IPS-18a (cell line): ENCODE measurements around the gene HLA-DRB1.
"Not testable (repeated sequence)": the region's sequence is repeated elsewhere in the genome, so short reads cannot be mapped to it uniquely, and the experiment has no call there.

ENCODE experiments used
- H3K27ac ChIP-seq: one replicate; pipeline ENCODE4 v1.5.1; 2013; ENCODE audit warnings: low read length
- H3K27me3 ChIP-seq: one replicate; pipeline ENCODE4 v1.6.1; 2013; ENCODE audit warnings: mild to moderate bottlenecking, low read length; ENCODE audit not compliant: control insufficient read depth, insufficient read depth
- H3K36me3 ChIP-seq: one replicate; pipeline ENCODE4 v1.6.1; 2013; ENCODE audit warnings: low read depth, low read length; ENCODE audit not compliant: control insufficient read depth
- H3K4me1 ChIP-seq: one replicate; pipeline ENCODE4 v1.6.1; 2013; ENCODE audit warnings: low read depth, low read length; ENCODE audit not compliant: control insufficient read depth
- H3K4me3 ChIP-seq: one replicate; pipeline ENCODE4 v1.5.1; 2013; ENCODE audit warnings: low read length
- H3K9ac ChIP-seq: one replicate; pipeline ENCODE4 v1.6.1; 2013; ENCODE audit warnings: mild to moderate bottlenecking, low read length, moderate library complexity
- H3K9me3 ChIP-seq: one replicate; pipeline ENCODE4 v1.6.1; 2013; ENCODE audit warnings: low read depth, low read length; ENCODE audit not compliant: control insufficient read depth

HLA-DRB1 gene

DNA sequence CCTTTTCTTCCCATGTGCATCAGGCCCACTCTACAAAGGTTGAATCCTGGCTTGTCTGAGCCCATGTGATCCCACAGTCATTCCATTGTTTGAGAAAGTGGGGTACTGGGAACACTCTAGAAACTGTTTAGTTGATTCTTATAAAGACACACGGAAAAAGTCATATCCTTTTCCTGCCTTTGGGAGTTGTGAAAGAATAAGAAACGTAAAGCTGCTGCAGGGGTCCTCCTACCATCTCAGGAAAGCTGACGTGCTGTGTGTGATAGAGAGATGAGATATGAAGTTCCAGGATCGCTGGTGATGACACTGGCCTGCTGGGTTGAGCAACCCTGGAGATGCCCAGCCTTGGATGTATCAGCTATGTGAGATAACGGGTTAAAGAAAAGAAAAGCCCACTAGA lies 38.2 kb downstream of the HLA-DRB1 start:
- no peaks in the 10 kb centered on the region for H3K9me3 ChIP-seq
- no peak overlapping the region for H3K9ac ChIP-seq
- H3K4me3 ChIP-seq = no peak overlapping the region
- H3K27ac ChIP-seq = no peak overlapping the region
- no peaks in the 10 kb centered on the region for H3K36me3 ChIP-seq
- H3K27me3 ChIP-seq = no peaks in the 10 kb centered on the region
- no peaks in the 10 kb centered on the region for H3K4me1 ChIP-seq

GRCh38 chr6:32539839-32540238 lies 49.8 kb downstream of the HLA-DRB1 start:
- Histone ChIP-seq H3K27ac (no peak overlapping the region), H3K4me3 (no peak overlapping the region), H3K9ac (no peak overlapping the region), H3K9me3 (no peaks in the 10 kb centered on the region), H3K4me1 (no peaks in the 10 kb centered on the region), H3K27me3 (no peaks in the 10 kb centered on the region), H3K36me3 (no peaks in the 10 kb centered on the region)

DNA sequence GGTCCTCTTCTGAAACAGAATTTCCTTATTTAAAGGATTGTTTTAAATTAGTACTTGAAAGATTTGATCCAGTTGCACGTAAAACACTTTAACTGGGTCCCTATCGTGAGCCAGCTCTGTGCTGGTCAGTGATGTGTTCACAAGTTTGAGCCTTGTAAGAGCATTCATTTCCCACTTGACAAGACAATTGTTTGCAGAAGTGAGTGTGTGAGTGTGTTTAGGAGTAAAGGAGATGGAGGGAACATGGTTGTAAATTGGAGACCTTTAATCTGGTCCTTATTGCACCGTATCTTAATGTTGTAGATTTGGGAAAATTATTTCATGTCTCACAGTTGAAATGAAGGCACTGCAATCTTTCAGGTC lies 59.2 kb downstream of the HLA-DRB1 start:
- H3K4me3 ChIP-seq, H3K27ac ChIP-seq, H3K36me3 ChIP-seq: not testable (repeated sequence)

GRCh38 chr6:32529697-32530430 lies 59.8 kb downstream of the HLA-DRB1 start, which contains the start of gene HLA-DRB5:
Gene HLA-DRB5, minus strand, starts transcription at chr6:32530287. Its CDS starts 63 bp downstream, at chr6:32530224.
- Histone ChIP-seq H3K4me1 (no peaks in the 10 kb centered on the region), H3K4me3 (no peak within 1 kb of the TSS), H3K36me3 (no peaks in the 10 kb centered on the region), H3K9me3 (no peaks in the 10 kb centered on the region), H3K27ac (no peak within 1 kb of the TSS), H3K9ac (no peak within 1 kb of the TSS), H3K27me3 (no peaks in the 10 kb centered on the region)

More for the DNA sequence above, 59.2 kb downstream of the HLA-DRB1 start:
- not testable (repeated sequence) for H3K4me1 ChIP-seq, H3K9me3 ChIP-seq, H3K27me3 ChIP-seq, H3K9ac ChIP-seq
